KMS-11 (cell line): Measurements from ENCODE around the gene PTPRR.

Experiments used
- H2AFZ ChIP-seq: fragments of 200-600 bp; sonication (generic); 2 replicates; pipeline ENCODE4 v1.6.1; 2016; ENCODE audit warnings: antibody characterized with exemption, mixed run types, low read depth
- H3K27ac ChIP-seq: fragments of 200-600 bp; sonication (generic); 2 replicates; pipeline ENCODE4 v1.6.1; 2016; ENCODE audit warnings: mild to moderate bottlenecking, mixed run types
- H3K27me3 ChIP-seq: fragments of 200-600 bp; sonication (generic); 2 replicates; pipeline ENCODE4 v1.6.1; 2017; ENCODE audit warnings: mild to moderate bottlenecking, low read depth, mixed run types, moderate library complexity; ENCODE audit not compliant: insufficient read depth
- H3K36me3 ChIP-seq: fragments of 200-600 bp; sonication (generic); 2 replicates; pipeline ENCODE4 v1.6.1; 2017; ENCODE audit warnings: mild to moderate bottlenecking, mixed run types; ENCODE audit not compliant: insufficient read depth
- H3K4me1 ChIP-seq: fragments of 200-600 bp; sonication (generic); 2 replicates; pipeline ENCODE4 v1.6.1; 2016; ENCODE audit warnings: mild to moderate bottlenecking, low read depth, mixed run types; ENCODE audit not compliant: poor library complexity, severe bottlenecking
- H3K4me2 ChIP-seq: fragments of 200-600 bp; sonication (generic); 2 replicates; pipeline ENCODE4 v1.7.0; 2016; ENCODE audit warnings: mild to moderate bottlenecking, mixed run types
- H3K4me3 ChIP-seq: fragments of 200-600 bp; sonication (generic); IDR thresholded peaks from 2 replicates; pipeline ENCODE4 v1.6.1; 2017; ENCODE audit warnings: low read depth, low read length, mixed read lengths; ENCODE audit not compliant: insufficient read depth
- H3K79me2 ChIP-seq: fragments of 200-600 bp; sonication (generic); 2 replicates; pipeline ENCODE4 v1.6.1; 2016; ENCODE audit warnings: low read depth, mixed run types; ENCODE audit not compliant: insufficient read depth
- H3K9ac ChIP-seq: fragments of 200-600 bp; sonication (generic); 2 replicates; pipeline ENCODE4 v1.6.1; 2016; ENCODE audit warnings: mild to moderate bottlenecking, mixed run types
- H4K20me1 ChIP-seq: fragments of 200-600 bp; sonication (generic); 2 replicates; pipeline ENCODE4 v1.6.1; 2016; ENCODE audit warnings: mild to moderate bottlenecking, mixed run types; ENCODE audit not compliant: insufficient read depth
- TF ChIP-seq, protein P1 (sequence below): fragments of 200-600 bp; sonication (generic); conservative IDR thresholded peaks from 2 replicates; pipeline ENCODE4 v1.6.1; 2017; ENCODE audit warnings: low read depth, mild to moderate bottlenecking, antibody characterized with exemption, low read length, moderate library complexity, mixed read lengths

The PTPRR gene

DNA sequence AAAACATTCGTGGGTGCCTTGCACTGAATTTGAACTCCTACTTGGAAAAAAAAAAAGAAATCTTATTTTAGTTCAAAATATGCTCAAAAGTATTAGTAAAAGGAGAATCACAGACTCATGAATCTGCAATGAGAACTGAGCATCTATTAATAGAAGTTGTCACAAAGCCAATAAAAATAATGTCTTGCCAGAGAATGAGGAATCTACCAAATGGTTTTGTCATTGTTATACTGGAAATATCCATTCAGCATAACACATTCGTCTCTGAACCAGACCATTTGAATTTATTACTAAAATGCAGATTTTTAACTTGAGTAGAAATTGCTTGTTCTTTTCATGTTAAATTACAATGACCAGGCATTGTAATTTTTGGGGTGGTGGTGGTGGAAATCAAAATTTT, 271.7 kb downstream of the PTPRR start:
- Histone ChIP-seq H3K79me2 (no peaks in the 10 kb centered on the region), H3K27me3 (no peaks in the 10 kb centered on the region), H3K4me1 (no peaks in the 10 kb centered on the region), H2AFZ (no peak overlapping the region), H3K4me3 (no peak overlapping the region), H4K20me1 (no peaks in the 10 kb centered on the region), H3K9ac (no peak overlapping the region), H3K27ac (no peak overlapping the region), H3K4me2 (no peak overlapping the region), H3K36me3 (no peaks in the 10 kb centered on the region)
- TF ChIP-seq, protein P1, sequence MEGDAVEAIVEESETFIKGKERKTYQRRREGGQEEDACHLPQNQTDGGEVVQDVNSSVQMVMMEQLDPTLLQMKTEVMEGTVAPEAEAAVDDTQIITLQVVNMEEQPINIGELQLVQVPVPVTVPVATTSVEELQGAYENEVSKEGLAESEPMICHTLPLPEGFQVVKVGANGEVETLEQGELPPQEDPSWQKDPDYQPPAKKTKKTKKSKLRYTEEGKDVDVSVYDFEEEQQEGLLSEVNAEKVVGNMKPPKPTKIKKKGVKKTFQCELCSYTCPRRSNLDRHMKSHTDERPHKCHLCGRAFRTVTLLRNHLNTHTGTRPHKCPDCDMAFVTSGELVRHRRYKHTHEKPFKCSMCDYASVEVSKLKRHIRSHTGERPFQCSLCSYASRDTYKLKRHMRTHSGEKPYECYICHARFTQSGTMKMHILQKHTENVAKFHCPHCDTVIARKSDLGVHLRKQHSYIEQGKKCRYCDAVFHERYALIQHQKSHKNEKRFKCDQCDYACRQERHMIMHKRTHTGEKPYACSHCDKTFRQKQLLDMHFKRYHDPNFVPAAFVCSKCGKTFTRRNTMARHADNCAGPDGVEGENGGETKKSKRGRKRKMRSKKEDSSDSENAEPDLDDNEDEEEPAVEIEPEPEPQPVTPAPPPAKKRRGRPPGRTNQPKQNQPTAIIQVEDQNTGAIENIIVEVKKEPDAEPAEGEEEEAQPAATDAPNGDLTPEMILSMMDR, result no peak

DNA sequence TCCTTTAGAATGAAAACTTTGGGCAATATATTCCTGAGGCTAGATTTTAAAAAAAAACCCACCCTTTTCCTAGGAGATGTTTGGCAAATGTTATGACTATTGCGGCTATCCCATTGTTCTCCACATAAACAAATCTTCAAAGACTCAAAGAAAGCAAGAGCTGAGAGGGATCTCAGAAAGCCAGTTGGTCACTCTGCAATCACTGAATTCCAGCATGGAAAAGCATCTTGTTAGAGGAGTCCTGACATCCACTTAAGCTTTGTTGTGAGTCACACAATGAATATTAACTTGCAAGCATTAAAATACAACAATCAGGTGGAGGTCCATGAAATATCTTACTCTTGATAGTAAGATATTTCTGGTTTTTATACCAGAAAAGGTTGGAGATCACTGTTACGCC, 272.3 kb downstream of the PTPRR start:
- Histone ChIP-seq H3K9ac (no peak overlapping the region), H3K27ac (no peak overlapping the region), H3K4me1 (no peaks in the 10 kb centered on the region), H2AFZ (no peak overlapping the region), H3K36me3 (no peaks in the 10 kb centered on the region), H4K20me1 (no peaks in the 10 kb centered on the region), H3K79me2 (no peaks in the 10 kb centered on the region), H3K27me3 (no peaks in the 10 kb centered on the region), H3K4me3 (no peak overlapping the region), H3K4me2 (no peak overlapping the region)
- TF ChIP-seq, protein P1, result no peak

GRCh38 chr12:70646850-70647249, 273.7 kb downstream of the PTPRR start:
- no peaks in the 10 kb centered on the region for H3K79me2 ChIP-seq
- H2AFZ ChIP-seq, result no peak overlapping the region
- no peaks in the 10 kb centered on the region for H3K36me3 ChIP-seq
- H4K20me1 ChIP-seq, result no peaks in the 10 kb centered on the region
- H3K27ac ChIP-seq, result no peak overlapping the region
- H3K4me1 ChIP-seq, result no peaks in the 10 kb centered on the region
- no peak overlapping the region for H3K9ac ChIP-seq
- TF ChIP-seq, protein P1, result no peak
- H3K4me2 ChIP-seq, result no peak overlapping the region
- H3K4me3 ChIP-seq, result no peak overlapping the region
- no peaks in the 10 kb centered on the region for H3K27me3 ChIP-seq

- Histone ChIP-seq H3K79me2 (no peaks in the 10 kb centered on the region), H3K4me1 (no peaks in the 10 kb centered on the region), H3K4me2 (no peak overlapping the region), H3K27me3 (no peaks in the 10 kb centered on the region), H3K36me3 (no peaks in the 10 kb centered on the region), H2AFZ (no peak overlapping the region), H4K20me1 (no peaks in the 10 kb centered on the region), H3K9ac (no peak overlapping the region), H3K27ac (no peak overlapping the region), H3K4me3 (no peak overlapping the region)
- TF ChIP-seq, protein P1, result no peak
Measured at GRCh38 chr12:70645494-70646317, 274.8 kb downstream of the PTPRR start.
